ENCODE measurements around the gene ASPN.

The ASPN gene

DNA sequence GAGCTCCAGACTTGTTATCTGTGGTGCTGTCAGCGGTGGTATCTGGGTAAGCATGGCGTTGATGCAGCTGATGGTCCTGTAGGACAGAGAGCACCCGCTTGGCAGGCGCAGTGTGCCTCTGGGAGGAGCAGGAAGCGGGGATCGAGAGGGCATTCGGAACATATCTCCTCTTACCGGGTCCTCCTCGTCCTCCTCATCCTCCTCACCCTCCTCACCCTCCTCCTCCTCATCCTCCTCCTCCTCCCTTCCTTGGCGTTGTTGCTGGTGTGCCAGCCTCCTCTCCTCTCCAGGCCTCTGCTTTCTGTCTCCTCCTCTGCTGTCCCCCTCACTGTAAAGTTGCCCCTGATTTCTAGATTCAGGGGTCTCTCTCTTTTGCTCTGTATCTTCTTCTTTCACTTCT, 32.3 kb upstream of the ASPN start:
- DNase-seq (ENCODE audit: low read depth) = no peak
- TF ChIP-seq, protein P1, sequence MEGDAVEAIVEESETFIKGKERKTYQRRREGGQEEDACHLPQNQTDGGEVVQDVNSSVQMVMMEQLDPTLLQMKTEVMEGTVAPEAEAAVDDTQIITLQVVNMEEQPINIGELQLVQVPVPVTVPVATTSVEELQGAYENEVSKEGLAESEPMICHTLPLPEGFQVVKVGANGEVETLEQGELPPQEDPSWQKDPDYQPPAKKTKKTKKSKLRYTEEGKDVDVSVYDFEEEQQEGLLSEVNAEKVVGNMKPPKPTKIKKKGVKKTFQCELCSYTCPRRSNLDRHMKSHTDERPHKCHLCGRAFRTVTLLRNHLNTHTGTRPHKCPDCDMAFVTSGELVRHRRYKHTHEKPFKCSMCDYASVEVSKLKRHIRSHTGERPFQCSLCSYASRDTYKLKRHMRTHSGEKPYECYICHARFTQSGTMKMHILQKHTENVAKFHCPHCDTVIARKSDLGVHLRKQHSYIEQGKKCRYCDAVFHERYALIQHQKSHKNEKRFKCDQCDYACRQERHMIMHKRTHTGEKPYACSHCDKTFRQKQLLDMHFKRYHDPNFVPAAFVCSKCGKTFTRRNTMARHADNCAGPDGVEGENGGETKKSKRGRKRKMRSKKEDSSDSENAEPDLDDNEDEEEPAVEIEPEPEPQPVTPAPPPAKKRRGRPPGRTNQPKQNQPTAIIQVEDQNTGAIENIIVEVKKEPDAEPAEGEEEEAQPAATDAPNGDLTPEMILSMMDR (IDR thresholded peaks at IDR 0.05; ENCODE audit: insufficient read depth, low read depth, low read length, missing control alignments) = no peak
- no peak overlapping the region for H3K4me3 ChIP-seq (ENCODE audit: low read depth, low read length)

DNA sequence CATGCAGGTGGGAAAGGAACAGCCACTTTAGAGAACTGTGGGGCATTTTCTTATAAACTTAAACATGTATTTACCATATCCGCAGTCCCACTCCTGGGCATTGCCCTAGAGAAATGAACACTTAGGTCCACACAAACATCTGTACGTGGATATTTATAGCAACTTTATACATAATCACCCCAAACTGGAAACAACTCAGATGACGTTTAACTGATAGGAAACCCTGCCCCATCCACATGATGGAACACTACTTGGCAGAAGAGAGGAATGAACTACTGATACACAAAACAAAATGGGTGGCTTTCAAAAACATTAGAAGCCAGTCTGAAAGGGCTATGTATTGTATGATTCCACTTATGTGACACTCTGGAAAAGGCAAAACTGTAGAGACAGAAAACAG, 31.0 kb upstream of the ASPN start:
- TF ChIP-seq, protein P1 (IDR thresholded peaks at IDR 0.05; ENCODE audit: insufficient read depth, low read depth, low read length, missing control alignments) = no peak
- no peak overlapping the region for H3K4me3 ChIP-seq (ENCODE audit: low read depth, low read length)
- no peak for DNase-seq (ENCODE audit: low read depth)

DNA sequence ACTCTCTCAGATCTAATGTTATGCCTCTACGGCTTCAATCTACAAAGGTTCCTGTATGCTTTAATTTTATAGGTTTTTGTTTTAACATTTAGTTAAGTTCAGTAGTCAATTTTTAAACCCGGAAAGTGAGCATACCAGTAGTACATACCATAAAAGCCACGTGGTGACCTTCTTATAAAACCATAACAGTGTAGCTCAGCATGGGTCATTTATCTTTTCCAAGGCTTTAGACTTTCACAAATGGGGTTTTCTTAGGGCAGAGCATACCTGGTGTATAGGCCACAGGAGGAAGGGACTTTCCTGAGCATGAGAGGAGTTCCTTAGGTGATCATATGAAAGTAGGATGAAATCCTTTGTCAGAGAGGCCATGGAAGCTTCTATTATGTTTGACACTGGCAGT, 30.3 kb upstream of the ASPN start:
- DNase-seq (ENCODE audit: low read depth) = no peak
- TF ChIP-seq, protein P1 (IDR thresholded peaks at IDR 0.05; ENCODE audit: insufficient read depth, low read depth, low read length, missing control alignments) = no peak
- no peak overlapping the region for H3K4me3 ChIP-seq (ENCODE audit: low read depth, low read length)

DNA sequence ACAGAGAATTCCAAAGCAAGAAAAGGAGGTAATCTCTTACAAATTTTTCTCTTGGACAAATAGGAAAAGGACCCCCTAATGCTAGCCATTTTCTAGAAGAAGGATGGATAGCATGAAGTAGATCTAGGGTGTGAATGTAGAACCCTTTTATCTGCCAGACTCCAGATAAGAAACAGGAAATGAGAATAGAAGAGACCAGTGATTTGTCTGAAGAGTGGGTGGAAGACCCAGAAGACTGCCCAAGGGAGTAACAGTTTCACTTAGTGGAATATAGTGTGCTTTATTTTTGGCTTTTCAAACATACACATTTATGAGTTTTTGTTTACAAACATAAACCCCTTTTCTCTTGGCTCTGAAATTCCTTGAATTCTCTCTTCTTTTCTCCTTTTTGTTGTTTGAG, 28.4 kb upstream of the ASPN start:
- DNase-seq (ENCODE audit: low read depth) = no peak
- no peak overlapping the region for H3K4me3 ChIP-seq (ENCODE audit: low read depth, low read length)
- TF ChIP-seq, protein P1 (IDR thresholded peaks at IDR 0.05; ENCODE audit: insufficient read depth, low read depth, low read length, missing control alignments) = no peak

DNA sequence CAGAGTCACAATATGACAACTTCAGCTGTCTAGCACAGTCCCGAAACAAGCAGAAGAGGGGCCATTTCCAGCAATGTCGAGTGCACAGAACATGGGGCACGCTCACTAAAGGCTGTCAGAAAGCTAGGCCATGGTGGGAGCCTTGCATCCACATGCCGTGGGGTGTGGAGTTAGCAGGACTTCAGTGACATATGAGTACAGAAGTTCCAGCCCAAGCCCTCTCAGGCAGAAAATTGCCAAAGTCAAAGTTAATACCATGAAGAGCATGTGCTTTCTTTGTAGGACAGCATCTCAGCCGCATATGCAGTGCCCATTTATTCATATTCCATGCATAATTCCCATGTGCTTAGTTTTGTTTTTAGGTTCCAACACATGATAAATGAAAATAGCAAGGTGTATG, 26.7 kb upstream of the ASPN start:
- no peak for DNase-seq (ENCODE audit: low read depth)
- TF ChIP-seq, protein P1 (IDR thresholded peaks at IDR 0.05; ENCODE audit: insufficient read depth, low read depth, low read length, missing control alignments) = no peak
- no peak overlapping the region for H3K4me3 ChIP-seq (ENCODE audit: low read depth, low read length)

DNA sequence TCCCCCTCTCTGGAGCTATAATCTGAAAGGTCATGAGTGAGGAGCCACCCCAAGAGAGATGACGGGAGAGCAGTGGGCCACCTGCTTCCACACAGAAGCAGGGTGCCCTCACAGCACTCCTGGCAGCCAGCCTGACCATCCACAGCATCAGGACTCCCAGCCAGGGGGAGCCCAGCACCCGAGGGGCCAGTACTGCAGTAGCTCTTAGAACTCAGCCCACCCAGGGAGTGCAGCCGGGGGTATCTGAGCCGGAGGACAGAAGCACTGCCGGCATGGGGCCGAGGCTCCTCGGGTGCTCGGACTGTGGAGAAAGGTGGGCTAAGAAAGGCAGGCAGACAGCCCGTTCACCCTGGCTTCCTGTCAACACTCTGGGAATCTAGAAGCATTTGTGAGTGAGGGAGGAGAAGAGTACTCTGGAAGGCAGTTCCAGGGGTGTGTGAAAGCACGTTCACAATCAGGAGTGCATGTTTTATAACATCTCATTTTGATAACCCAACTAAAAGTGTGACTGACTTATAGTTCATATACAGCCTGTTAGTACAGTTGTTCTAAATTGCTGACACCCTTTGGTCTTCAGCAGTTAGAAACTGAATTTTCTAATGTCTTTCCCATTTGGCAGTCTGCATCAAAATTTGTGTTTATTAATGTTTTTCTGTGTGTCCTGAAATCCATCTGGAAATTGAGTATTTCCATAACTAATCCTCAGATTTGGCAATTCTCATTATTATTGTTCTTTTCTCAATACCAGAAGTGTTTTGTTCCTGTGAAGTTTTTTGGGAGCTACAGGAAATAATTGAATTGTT, 25.9 kb upstream of the ASPN start:
- H3K4me3 ChIP-seq (ENCODE audit: low read depth, low read length) = no peak overlapping the region
- DNase-seq (ENCODE audit: low read depth) = no peak
- TF ChIP-seq, protein P1 (IDR thresholded peaks at IDR 0.05; ENCODE audit: insufficient read depth, low read depth, low read length, missing control alignments) = no peak

DNA sequence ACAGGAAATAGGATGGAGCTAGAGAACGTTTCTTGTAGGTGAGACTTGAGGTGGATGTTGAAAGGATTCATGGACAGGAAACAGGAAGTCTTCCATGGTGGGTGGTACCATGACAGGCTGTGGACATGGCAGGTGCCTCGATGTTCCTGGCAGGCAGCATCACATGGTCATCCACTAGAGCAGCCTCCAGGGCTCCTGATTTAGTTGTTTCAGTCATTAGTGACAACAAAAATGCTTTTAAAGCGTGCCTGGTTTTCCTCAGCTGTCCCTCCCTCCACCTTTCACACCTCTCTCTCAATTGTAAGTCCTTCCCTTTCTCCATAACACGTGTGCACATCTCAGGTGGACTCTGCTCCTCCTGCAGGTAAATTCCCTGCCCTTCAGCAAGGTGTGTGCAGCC, 25.2 kb upstream of the ASPN start:
- no peak for DNase-seq (ENCODE audit: low read depth)
- TF ChIP-seq, protein P1 (IDR thresholded peaks at IDR 0.05; ENCODE audit: insufficient read depth, low read depth, low read length, missing control alignments) = no peak
- H3K4me3 ChIP-seq (ENCODE audit: low read depth, low read length) = no peak overlapping the region

All from GM12865 (cell line).